Upper lobe of right lung (tissue), 1 donor: ENCODE measurements around the gene SPPL2B. TPM values are rescaled to one million over a fixed set of nuclear protein-coding genes. Genes with fewer than 3 reads are reported as not detected.

ENCODE experiments used
- ATAC-seq: fragments of 200-7000 bp; cut with Tn5 transposase; one replicate; pipeline ENCODE4 v1.9.1; 2020; ENCODE audit warnings: mild to moderate bottlenecking, moderate library complexity
- DNase-seq: peaks from one replicate; pipeline ENCODE4 v3.0.0-alpha.2; 2020
- H3K27ac ChIP-seq: fragments of 200-600 bp; one replicate; pipeline ENCODE4 v1.8.0; 2022
- H3K27me3 ChIP-seq: fragments of 200-600 bp; one replicate; pipeline ENCODE4 v1.8.0; 2022; ENCODE audit warnings: mild to moderate bottlenecking
- H3K36me3 ChIP-seq: fragments of 200-600 bp; one replicate; pipeline ENCODE4 v1.8.0; 2022
- H3K4me1 ChIP-seq: fragments of 200-600 bp; one replicate; pipeline ENCODE4 v1.8.0; 2022
- H3K4me3 ChIP-seq: fragments of 200-600 bp; one replicate; pipeline ENCODE4 v1.8.0; 2022; ENCODE audit warnings: mild to moderate bottlenecking
- H3K9me3 ChIP-seq: fragments of 200-600 bp; one replicate; pipeline ENCODE4 v1.8.0; 2022
- intact Hi-C: fragments of 100-400 bp; cut with DNase I; formaldehyde crosslinking; loops from one replicate; pipeline ENCODE4 v1.11.0; 2022
- total RNA-seq: library from RNA; stranded (reverse); fragmentation: NEBNext Ultra II Directional; extraction: Animal tissue kit (Norgen Biotek cat#: 25700); gene quantifications from one replicate; pipeline ENCODE4 v1.2.1, GENCODE V29; 2021
- TF ChIP-seq, protein P1 (sequence below): fragments of 200-600 bp; IDR thresholded peaks from one replicate; pipeline ENCODE4 v1.8.0; 2022; ENCODE audit warnings: antibody characterized with exemption
- donor health status: DM: no; HTN: yes; CAD: no; lungs with severe emphysema.

The SPPL2B gene
- total RNA-seq, 1 donor from 2014 or later: 50.9 TPM

DNA sequence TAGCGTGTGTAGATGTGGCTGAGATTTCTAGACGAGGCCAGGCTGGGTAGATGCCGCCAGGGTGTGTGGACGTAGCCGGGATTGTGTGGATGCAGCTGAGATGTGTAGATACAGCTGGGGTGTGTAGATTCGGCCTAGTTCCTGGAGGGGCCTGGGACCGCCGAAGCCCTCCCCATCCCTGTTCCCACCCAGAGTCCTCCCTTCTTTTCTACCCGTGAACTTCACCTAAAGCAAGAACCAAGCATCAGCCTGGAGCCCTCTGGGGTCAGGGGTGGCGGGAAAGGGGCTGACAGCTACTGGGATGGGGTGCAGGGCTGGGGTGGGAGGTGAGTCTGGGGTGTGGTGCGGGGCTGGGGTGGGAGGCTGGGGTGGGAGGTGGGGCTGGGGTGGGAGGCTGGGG, 32.3 kb downstream of the SPPL2B start:
- intact Hi-C loops: no loop called here
- H3K36me3 ChIP-seq: no peaks in the 10 kb centered on the region
- H3K4me1 ChIP-seq: no peaks in the 10 kb centered on the region
- DNase-seq: no peak
- ATAC-seq: no peak
- no peaks in the 10 kb centered on the region for H3K9me3 ChIP-seq
- no peak overlapping the region for H3K4me3 ChIP-seq
- no peak overlapping the region for H3K27ac ChIP-seq
- peaks cover 33% of the 10 kb centered on the region for H3K27me3 ChIP-seq
- TF ChIP-seq, protein P1, sequence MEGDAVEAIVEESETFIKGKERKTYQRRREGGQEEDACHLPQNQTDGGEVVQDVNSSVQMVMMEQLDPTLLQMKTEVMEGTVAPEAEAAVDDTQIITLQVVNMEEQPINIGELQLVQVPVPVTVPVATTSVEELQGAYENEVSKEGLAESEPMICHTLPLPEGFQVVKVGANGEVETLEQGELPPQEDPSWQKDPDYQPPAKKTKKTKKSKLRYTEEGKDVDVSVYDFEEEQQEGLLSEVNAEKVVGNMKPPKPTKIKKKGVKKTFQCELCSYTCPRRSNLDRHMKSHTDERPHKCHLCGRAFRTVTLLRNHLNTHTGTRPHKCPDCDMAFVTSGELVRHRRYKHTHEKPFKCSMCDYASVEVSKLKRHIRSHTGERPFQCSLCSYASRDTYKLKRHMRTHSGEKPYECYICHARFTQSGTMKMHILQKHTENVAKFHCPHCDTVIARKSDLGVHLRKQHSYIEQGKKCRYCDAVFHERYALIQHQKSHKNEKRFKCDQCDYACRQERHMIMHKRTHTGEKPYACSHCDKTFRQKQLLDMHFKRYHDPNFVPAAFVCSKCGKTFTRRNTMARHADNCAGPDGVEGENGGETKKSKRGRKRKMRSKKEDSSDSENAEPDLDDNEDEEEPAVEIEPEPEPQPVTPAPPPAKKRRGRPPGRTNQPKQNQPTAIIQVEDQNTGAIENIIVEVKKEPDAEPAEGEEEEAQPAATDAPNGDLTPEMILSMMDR: no peak

DNA sequence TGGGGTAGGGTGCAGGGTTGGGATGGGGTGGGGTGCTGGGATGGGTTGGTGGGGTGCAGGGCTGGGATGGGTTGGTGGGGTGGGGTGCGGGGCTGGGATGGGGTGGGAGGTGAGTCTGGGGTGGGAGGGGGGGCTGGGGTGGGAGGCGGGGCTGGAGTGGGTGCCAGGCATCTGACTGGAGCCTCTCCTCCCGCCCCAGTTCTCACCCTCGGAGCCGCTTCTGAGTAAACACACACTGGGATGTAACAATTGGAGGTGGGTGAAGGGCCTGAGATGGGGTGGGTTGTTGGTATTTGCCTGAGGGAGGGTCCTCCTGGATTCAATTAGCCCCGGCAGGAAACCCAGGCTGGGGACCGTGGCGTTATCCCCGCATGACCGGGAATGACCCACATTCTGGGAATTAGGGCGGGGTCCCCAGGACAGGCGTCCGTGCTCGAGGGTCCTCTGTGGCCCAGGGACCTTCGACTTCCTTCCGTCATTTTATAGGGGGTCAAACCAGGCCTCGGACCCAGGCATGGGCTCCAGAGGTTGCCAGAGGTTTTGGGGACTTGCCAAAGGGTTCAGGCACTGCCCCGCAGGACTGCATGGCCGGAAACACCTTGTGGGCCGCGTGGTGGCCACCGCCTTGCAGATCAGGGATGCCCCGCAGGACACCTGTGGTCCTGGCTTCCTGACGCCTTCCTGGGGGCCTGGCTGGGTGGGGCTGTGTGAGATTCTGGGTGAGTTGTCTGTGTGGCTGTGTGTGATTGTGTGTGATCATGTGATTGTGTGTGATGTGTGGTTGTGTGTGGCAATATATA, 33.0 kb downstream of the SPPL2B start:
- Histone ChIP-seq H3K27ac (no peak overlapping the region), H3K9me3 (no peaks in the 10 kb centered on the region), H3K27me3 (peaks cover 33% of the 10 kb centered on the region), H3K4me3 (no peak overlapping the region), H3K4me1 (no peaks in the 10 kb centered on the region), H3K36me3 (no peaks in the 10 kb centered on the region)
- DNase-seq (no peak), ATAC-seq (no peak)
- TF ChIP-seq, protein P1: no peak
- intact Hi-C loops: no loop called here

DNA sequence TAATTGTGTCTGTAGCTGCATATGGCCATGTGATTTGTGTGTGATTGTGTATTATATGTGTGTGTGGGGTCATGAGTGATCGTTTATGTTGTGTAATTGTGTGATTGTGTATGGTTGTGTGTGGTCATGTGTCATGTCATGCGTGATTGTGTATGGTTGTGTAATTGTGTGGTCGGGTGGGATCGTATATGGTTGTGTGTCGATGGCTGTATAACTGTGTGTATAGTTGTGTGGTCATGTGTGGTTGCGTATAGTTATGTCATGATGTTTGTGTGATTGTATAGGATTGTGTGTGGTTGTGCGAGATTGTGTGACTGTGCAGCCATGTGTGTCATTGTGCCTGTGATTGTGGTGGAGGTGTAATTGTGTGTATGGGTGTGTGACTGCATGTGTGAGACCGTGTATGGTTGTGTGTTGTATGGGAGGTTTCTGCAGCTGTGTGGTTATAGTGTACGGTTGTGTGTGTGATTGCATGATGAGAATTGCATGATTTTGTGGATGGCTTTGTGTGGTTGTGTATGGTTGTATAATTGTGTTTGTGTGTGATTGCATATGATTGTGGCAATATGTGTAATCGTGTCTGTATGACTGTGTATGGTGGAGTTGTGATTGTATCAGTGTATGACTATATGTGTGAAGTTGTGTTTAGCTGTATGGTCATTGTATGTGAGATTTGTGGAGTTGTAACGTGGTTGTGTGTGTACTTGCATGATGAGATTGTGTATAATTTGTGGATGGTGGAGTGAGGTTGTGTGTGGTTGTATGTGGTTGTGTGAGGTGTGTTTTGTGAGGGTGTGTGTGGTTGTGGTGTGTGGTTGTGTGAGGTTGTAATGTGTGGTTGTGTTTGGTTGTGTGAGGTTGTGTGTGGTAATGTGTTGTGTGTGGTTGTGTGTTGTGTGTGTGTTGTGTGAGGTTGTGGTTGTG, 33.8 kb downstream of the SPPL2B start:
- no peak for ATAC-seq

DNA sequence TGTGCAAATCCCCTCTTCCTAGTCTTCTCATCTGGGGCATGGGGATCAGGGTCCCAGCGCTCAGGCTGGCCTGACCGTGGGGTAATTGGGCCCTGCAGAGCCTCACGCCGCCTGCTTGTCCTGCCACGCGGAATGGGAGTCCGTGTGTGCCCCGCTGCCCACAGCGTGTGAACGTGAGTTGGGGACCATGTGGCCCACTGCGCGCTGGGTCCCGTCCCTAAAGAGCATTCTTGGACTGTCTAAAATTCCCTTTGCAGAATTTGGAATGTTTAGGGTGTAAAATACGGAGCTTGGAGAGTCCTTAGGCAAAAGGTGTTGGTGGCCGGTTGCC, 34.5 kb downstream of the SPPL2B start:
- Histone ChIP-seq H3K4me1 (no peaks in the 10 kb centered on the region), H3K27me3 (peaks cover 33% of the 10 kb centered on the region), H3K9me3 (no peaks in the 10 kb centered on the region), H3K36me3 (no peaks in the 10 kb centered on the region), H3K27ac (no peak overlapping the region), H3K4me3 (no peak overlapping the region)
- intact Hi-C loops: no loop called here
- TF ChIP-seq, protein P1: no peak
- DNase-seq (no peak), ATAC-seq (no peak)

More for the DNA sequence above, 33.8 kb downstream of the SPPL2B start:
- Histone ChIP-seq H3K27me3 (peaks cover 33% of the 10 kb centered on the region), H3K4me1 (no peaks in the 10 kb centered on the region), H3K4me3 (no peak overlapping the region), H3K9me3 (no peaks in the 10 kb centered on the region), H3K27ac (no peak overlapping the region), H3K36me3 (no peaks in the 10 kb centered on the region)
- no peak for DNase-seq
- intact Hi-C loops: no loop called here
- TF ChIP-seq, protein P1: no peak

DNA sequence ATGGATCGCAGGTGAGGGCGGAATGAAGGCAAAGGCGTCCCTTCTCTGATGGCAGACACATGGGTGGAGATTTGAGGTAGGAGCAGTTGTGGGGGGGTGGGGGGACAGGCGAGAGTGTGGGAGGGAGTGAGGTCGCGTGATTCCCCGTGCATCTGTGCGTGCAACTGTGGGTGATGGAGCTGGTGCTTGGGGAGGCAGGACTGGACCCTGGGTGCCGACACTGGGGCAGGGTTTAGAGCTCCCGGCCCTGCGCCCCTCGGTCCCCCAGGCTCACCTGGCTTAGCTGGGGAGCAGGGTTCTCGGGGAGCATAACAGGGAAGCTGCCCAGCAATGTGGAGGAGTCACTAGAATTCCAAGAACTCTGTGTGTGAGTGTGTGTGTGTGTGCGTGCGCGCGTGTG, 34.9 kb downstream of the SPPL2B start:
- H3K4me1 ChIP-seq: no peaks in the 10 kb centered on the region
- H3K27ac ChIP-seq: no peak overlapping the region
- ATAC-seq (no peak), DNase-seq (no peak)
- H3K9me3 ChIP-seq: no peaks in the 10 kb centered on the region
- TF ChIP-seq, protein P1: no peak
- intact Hi-C loops: no loop called here
- no peak overlapping the region for H3K4me3 ChIP-seq
- H3K36me3 ChIP-seq: no peaks in the 10 kb centered on the region
- H3K27me3 ChIP-seq: peaks cover 33% of the 10 kb centered on the region
